AG04449 (cell line): ENCODE data around the gene TMEM150B.

Source experiments
- CTCF ChIA-PET: fragments of 350-600 bp; formaldehyde crosslinking; extraction: SDS; loops from one replicate; lab custom pipeline; 2021; ENCODE audit warnings: antibody characterized with exemption; lab: Yijun Ruan, JAX
- POLR2A ChIA-PET: fragments of 400-600, 350-600 bp; formaldehyde crosslinking; extraction: SDS; loops from one replicate; lab custom pipeline; 2020; ENCODE audit warnings: antibody characterized with exemption, inconsistent platforms; lab: Yijun Ruan, JAX
- DNase-seq: peaks from one replicate; pipeline ENCODE4 v3.0.0-alpha.2; 2010; ENCODE audit warnings: low read depth, low spot score
- H3K4me3 ChIP-seq: 2 replicates; pipeline ENCODE4 v1.5.1; 2011; ENCODE audit warnings: low read depth, mild to moderate bottlenecking, control low read depth, low read length
- TF ChIP-seq, protein P1 (sequence below): IDR thresholded peaks from one replicate; pipeline ENCODE4 v1.5.1; 2011; ENCODE audit warnings: mild to moderate bottlenecking, moderate library complexity, low read length, control low read depth, inconsistent platforms; ENCODE audit not compliant: insufficient read depth; ENCODE audit errors: missing control alignments

The TMEM150B gene

GRCh38 chr19:55352549-55353145, 27.5 kb upstream of the TMEM150B start:
- ChIA-PET CTCF (interaction anchor here (1.1 to 1.3 kb wide), 2 partner anchors 14 to 16 kb away, joined by 3 to 4 read pairs; partner anchors contain the start of gene KMT5C), POLR2A (interaction anchor here (1.4 kb wide), 1 partner anchor 55 kb away, joined by 4 read pairs; the partner anchor contains the start of gene UBE2S)
- TF ChIP-seq, protein P1, sequence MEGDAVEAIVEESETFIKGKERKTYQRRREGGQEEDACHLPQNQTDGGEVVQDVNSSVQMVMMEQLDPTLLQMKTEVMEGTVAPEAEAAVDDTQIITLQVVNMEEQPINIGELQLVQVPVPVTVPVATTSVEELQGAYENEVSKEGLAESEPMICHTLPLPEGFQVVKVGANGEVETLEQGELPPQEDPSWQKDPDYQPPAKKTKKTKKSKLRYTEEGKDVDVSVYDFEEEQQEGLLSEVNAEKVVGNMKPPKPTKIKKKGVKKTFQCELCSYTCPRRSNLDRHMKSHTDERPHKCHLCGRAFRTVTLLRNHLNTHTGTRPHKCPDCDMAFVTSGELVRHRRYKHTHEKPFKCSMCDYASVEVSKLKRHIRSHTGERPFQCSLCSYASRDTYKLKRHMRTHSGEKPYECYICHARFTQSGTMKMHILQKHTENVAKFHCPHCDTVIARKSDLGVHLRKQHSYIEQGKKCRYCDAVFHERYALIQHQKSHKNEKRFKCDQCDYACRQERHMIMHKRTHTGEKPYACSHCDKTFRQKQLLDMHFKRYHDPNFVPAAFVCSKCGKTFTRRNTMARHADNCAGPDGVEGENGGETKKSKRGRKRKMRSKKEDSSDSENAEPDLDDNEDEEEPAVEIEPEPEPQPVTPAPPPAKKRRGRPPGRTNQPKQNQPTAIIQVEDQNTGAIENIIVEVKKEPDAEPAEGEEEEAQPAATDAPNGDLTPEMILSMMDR: no peak
- H3K4me3 ChIP-seq: no peak overlapping the region
- no peak for DNase-seq

DNA sequence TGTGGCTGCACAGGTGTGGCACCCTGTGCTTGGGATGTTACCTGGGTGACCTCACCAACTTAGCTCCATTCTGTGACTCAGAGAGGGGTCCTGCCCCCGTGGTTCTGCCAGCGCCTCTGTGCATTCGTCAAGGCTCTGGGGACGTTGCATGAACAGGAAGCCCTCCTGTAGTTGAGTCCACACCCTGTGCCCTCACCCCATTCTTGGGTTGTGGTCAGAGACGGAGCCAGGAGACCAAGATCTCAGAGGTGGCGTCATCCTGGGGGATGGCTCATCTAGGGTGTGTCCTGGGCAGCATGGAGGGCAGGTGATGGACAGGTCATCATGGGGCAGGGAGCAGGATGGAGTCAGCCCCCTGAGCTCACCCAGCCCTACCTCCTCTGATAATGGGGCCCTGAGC, 26.9 kb upstream of the TMEM150B start:
- DNase-seq: no peak
- POLR2A ChIA-PET: no interaction called here
- no peak overlapping the region for H3K4me3 ChIP-seq
- CTCF ChIA-PET: no interaction called here
- TF ChIP-seq, protein P1: no peak

DNA sequence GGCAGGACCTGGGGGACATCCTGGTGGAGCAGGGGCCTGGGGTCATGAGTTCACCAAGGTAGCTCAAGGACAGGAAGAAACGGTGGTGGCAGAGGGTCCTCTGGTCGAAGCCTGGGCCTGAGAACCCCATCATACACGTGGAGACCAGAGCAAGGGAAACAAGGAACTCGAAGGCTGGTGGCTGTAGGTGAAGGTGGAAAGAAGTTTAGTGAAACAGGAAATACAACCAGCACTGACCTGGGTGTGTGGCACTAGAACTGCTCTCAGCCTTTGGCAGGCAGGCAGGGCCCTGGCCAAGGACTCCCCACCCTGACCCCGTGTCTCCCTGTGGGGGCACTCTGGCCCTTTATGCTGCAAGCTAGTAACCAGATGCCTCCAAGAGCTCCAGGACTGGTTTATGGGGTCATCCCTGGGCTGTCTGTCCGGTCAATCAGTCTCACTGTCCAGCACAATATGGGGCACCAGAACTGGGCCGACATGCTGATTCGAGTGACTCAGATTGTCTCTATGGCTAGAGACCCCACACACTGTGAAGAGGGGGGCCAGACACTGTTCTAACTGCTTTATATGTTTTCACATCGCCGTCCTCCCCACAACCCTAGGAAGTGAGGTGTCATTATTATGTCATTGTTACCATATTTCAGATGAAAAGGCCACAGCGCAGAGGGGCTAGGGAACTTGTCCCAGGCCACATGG, 25.6 kb upstream of the TMEM150B start:
- ChIA-PET CTCF (interaction anchor here (1.0 to 1.7 kb wide), 3 partner anchors 12 to 49 kb away, joined by 3 to 9 read pairs (median 6); partner anchors contain the start of gene KMT5C), POLR2A (interaction anchor here (0.6 to 3.3 kb wide), 3 partner anchors 11 to 14 kb away, joined by 3 to 14 read pairs (median 3); partner anchors contain the start of gene KMT5C)
- TF ChIP-seq, protein P1: no peak
- no peak for DNase-seq
- no peak overlapping the region for H3K4me3 ChIP-seq

DNA sequence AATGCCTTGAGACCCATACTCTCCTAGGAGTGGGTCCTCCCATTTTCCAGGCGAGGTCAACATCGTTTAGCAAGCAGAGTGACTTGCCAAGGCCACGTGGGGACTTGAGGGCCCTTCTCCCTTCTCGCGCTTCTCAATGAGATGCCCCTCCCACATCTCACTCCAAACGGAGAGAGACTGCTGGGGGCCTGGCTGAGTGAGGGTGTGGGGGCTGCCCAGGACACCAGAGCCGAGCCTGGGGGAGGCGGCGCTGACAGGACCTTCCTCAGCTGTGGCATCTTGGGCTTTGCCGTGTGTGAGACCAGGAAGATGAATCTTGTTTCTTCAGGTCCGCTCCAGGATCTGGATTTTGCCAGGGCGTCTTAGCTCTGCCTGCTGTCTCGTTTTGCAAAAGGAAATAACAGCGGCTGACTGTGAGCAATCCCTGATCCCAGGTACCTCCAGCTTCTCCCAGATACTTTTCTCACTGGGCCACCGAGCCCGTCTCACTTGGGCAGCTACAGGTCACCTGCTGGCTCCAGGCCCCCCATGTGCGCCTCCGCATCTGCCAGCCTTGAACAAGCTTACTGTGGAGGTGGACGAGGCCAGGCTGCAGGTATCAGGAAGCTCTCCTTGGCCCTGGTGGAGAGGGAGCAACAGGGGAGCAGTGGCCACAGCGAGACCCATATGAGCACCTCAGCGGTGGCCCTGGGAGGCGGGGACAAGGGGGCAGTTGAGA, 23.3 kb upstream of the TMEM150B start:
- ChIA-PET CTCF (interaction anchor here (1.1 kb wide), 1 partner anchor 9 kb away, joined by 5 read pairs; no protein-coding TSS in a partner anchor), POLR2A (interaction anchor here (3.3 kb wide), 1 partner anchor 9 kb away, joined by 14 read pairs; the partner anchor contains the start of gene KMT5C)
- H3K4me3 ChIP-seq: no peak overlapping the region
- DNase-seq: no peak
- TF ChIP-seq, protein P1: no peak

DNA sequence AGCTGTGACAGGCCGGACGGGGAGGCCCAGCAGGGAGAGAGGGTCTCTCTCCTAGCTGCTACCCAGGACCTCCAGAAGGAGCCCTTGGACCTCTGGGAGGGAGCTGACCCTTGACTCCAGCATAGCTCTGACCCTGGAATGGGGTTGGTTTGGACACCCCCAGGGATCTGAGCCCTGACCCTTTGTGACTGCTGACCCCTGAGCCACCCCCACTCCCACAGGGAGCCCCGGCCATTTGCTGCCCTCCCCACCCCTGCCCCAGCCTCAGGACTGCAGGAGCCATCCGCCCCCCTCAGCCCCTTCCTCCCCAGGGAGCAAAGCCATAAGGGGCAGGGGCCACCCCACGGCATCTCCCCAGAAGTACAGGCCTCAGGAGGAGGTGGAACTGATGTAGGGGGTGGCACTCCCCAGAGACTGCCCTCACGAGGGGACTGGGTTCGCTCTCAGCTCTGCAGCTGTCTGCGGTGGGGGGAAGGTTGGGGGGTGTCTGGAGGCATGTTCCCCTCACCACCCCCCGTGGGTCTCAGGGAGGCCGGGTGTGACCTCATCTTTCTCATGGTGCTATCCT, 22.4 kb upstream of the TMEM150B start:
- CTCF ChIA-PET: no interaction called here
- TF ChIP-seq, protein P1: no peak
- no peak for DNase-seq
- POLR2A ChIA-PET: interaction anchor here (3.3 kb wide), 1 partner anchor 8 kb away, joined by 14 read pairs; the partner anchor contains the start of gene KMT5C
- H3K4me3 ChIP-seq: no peak overlapping the region
